GM21529 (cell line): ENCODE results near the gene TBC1D4.
A peak's percentile ranks its signal among the peaks of the same experiment; 100 is the strongest.

Source experiments
- ATAC-seq: cut with Tn5 transposase; IDR thresholded peaks from one replicate; pipeline ENCODE4 v1.9.1; 2021; ENCODE audit not compliant: unreplicated experiment

Gene TBC1D4

DNA sequence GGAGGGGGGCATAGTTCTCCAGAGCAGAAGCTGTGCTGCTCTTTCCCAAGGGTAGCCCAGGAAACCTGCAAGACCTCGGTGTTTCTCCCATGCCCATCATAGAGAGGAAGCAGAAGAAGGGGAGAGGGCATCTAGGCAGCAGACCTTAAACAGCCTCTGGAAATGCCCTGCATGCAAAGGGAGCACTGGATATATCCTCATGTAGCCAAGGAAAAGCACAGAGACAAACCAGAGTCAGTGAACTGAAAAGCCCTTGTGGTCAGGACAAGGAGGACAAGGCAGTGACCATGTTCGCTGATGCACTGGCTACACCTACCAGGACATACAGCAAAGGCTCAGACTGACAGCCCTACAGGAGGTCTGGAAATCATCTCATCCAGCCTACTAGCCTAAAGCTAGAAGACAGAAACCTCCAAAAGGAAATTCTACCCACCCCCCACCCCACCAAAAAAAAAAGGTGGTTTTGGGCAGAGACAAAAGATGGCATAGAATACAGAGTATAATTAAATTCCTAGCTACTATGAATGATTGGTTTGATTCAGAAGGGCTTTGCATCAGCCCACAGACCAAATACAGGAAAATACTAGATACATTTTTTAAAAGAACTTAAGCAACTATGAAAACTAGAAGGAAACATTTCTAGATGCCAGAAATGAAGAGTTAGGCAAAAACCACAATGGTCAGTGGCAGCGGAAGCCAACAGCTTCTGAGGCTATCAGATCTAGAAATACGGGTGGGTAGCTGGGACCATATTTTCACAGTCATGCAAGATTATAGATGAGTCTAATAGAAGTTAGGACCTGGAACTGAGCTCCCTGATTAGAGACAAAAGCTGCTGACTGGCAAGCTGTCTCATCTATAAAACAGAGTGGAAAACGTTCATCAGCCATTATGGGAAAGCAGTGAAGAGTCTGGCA lies 4.4 kb upstream of the TBC1D4 start:
- no peak for ATAC-seq

DNA sequence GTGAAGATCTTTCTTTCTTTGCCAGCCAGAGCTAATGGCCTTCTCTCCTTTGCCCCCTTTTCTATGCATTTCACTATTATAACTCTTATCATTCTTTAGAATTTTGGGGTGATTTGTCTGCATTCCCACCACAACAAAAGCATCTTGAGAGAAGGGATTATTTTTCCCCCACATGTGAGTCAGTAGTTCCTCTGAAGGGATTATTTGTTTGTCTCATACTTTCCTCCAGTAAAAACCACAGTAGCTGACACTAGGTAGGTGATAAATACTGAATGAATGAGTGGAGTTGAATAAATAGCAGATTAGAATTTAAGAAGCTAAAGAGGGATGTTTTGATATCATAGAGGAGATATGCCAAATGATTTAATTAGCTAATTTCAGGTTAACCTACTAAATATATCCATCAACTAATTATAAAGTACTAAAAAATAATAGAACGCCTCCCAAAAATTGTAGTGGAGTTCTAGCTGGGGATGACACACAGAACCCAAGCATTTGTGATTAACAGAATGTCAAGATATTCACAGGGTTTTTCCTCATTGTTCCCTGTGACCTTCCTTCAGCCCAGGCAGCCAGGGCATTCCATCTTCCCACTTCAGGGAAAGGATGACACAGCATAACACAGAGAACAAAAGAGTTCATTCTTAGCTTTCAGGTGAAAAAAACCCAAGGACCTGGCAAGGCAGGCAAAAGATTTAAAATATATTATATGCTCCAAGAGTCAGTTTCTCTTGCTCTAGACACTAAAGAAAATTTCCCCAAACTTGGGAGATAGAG lies 3.5 kb upstream of the TBC1D4 start:
- no peak for ATAC-seq

DNA sequence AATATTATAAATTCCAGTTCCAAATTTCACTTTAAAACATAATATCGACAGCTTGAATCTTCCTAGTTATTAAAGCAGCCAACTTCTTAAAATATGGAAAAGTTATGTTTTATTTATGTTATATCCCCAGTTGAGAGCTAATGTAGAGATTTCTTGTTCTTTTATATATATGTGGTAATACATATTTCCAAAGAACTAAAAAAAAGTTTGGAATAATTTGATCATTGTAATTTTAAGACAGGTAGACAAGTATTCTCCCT lies 781 bp upstream of the TBC1D4 start:
- ATAC-seq = no peak

DNA sequence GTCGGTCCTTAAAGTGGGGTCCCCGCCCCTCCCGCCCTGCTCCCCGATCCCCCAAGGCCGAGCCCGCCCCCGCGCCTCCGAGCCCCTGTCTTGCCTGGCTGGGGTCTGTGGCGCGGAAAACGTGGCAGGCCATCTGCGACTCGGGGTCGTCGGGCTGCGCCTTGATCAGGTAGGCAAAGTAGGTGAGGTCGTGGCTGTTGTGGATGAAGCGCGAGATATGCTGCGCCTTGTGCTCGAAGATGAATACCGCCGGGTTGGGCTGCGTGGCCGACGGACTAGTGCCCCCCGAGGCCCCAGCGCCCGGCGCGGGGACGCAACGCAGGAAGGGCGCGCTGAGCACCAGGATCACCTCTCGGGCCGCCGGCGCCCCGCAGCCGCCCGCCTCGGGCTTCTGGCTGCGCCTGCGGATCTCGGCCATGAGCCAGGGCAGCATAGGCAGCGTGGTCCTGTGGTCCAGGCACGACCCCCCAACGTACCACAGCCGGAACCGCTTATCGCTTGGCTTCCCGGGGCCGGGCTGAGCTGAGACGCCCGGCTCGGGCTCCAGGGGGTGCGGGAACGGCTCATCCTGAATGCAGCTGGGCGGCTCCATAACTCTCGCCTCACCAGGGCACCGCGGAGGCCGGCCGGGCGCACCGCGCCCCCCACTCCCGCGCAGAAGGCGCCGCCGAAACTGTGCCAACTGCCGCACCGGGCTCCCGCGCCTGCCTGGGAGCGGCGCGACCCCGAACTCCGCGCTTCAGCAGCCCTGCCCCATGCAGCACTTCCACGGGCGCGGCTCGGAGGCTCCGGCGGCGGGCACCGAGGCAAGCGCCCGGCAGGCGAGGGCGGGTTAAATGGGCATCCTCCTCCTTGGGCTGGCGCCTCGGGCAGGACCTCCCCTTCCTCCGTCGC lies 546 bp downstream of the TBC1D4 start:
- ATAC-seq = peak; percentile 23

DNA sequence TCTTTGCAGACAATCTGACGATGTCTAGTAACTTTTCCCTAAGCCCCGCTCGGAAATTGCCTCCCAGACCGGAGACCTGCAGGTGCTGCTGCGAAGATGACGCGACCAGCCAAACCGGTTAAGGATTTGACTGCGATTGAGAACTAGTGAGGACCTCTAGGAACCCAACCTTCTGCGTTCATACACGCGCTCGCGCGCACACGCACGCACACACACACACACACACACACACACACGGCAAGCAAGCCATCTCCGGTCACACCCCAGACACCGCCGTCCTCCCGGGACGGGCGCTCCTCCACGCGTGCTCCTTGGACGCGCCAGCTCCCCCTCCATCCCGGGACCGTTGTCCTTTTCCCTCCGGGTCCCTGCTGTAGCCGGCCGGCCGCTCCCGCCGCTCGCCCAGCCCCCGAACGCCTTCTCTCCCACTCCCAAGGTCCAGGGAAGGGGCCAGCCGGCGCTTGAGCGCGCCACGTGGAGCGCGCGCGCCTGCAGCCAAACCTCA lies 1.2 kb downstream of the TBC1D4 start:
- ATAC-seq = peak; percentile 4

DNA sequence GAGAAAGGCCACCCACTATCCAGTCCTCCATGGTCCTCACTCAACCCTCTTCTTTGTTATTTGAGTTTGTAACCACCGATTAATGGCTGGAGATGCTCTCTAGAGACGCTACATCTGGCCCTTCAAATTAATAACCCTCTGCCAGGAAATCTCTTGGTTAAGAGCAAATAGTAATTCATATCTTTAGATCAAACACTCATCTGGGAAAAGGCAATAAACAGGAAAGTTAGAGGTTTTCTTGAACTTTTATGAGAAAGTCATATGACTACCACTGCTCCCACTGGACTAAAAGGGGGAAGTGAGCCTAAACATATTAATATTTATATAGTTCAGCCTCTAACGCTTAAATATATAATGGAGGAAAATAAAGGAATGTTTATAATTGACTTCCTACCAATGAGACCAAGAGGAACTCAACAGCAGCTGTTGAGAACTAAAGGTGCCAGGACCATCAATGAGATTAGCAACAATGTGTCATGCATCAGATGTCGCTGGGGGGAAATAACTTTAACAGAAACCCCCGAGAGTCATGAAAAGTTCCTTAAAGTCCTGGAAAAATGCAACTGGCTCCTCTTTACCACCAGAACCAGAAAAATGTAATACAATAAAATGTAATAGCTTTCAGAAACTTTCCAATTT lies 2.7 kb downstream of the TBC1D4 start:
- ATAC-seq = no peak

DNA sequence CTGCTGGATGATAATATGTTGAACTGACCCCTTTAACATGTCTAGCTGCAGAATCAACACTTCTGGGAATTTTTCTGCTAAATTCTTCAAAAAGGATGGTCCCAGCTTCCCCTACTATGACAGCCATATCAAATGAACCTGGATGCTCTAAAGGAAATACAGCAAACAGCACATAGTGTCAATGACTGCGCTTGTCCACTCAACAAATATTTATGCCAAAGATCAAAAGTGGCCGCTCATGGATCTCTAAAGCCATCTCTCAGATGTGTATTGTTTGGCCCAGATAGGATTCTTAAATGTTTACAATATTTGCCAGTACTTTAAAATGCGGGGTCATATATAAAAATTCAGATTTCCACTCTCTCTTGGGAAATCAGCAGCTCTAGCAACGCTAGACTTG lies 3.3 kb downstream of the TBC1D4 start:
- no peak for ATAC-seq

DNA sequence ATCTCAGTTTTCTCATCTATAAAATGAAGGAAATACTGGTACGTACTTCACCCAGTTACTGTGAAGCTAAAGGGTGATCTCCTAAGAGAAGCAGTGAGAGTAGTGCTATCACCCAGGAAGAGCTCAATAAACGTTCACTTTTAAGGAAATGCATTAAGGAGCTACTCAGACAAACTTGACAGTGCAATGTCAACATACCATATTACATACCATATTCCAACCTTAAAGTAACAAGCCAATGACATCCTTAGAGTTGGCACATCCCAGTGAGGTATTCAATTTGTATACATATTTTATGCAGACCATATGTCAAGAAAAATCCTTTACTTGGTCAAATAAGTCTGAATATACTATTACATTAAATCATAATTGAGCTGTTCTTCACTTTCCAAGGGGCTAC lies 7.0 kb downstream of the TBC1D4 start:
- ATAC-seq = no peak

DNA sequence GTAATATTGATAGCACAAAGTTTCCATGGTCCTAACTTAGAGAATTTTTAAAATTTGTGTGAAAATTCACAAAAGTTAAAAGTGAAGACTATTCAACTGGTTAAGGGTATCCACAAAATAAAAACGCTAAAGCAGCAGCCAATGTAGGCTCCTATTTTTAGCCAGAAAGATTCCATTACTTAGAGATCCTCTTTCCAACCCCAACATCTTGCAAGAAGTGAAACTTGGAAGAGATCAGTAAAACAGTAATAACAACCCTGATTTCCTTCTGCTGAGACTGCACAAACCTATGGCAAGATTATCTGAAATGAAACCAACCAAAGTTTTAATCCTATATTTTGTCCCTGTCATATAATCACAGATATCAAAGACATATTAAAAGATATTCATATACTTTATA lies 8.5 kb downstream of the TBC1D4 start:
- ATAC-seq = no peak

DNA sequence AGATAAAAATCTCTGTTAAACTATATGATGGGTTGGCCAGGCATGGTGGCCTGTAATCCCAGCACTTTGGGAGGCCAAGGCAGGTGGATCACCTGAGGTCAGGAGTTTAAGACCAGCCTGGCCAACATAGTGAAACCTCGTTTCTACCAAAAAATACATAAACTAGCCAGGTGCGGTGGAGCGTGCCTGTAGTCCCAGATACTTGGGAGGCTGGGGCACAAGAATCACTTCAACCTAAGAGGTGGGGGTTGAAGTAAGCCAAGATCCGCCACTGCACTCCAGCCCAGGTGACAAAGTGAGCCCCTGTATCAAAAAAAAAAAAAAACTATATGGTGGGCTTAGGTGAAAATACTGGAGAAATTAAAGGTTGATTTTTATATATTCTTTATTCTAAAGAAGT lies 11.3 kb downstream of the TBC1D4 start:
- no peak for ATAC-seq

DNA sequence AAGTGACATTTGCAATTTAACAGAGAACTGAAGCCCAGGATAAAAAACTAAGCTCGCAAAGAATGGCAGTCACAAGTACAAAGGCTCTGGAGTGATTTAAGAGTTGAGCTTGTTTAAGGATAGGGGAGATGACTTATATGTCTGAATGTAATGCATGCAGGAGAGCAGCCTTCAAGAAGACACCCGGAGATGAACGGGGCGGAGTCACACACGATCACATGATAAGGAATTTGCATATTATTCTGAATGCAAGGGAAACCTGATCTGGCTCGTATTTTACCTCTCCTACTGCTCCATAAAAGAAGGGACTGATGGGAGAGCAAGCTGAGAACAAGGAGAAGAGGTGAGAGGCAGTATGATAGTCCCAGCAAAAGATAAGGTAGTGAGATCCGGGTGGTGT lies 12.9 kb downstream of the TBC1D4 start:
- no peak for ATAC-seq

DNA sequence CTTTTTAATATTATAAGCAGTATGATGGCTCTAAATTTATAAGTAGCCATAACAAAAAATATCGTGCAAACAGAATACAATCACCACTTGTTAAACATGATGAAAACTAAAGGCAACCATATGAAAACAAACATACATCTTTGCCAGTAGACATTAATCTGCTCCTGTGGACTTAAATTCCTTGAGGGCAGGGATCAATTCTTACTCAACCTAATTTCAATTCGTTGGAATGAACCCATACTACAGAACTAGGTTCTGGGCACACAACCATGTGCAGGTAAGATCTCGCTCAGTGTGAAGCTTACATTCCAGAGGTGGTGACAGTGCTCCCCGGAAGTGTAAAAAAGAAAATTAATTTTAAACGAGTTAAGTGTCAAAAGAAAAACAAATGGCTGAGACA lies 13.4 kb downstream of the TBC1D4 start:
- no peak for ATAC-seq

DNA sequence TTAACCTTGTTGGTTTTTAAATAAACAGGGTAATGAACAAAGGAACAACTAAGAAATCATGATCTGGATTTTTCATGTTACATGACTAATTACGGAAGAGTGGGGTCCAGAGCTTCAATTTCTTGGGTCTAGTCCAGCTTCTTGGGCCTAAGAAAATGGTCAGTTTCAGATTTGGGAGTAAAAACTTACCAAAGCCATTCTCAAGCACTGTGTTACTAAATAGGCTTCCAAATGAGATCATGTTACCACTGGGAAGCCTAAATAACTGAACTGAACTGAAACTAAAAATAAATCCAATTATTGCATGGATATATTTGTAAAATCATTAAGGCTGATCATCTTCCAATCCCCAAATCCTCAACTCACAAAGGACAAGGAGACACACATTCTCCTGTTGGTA lies 13.9 kb downstream of the TBC1D4 start:
- no peak for ATAC-seq

DNA sequence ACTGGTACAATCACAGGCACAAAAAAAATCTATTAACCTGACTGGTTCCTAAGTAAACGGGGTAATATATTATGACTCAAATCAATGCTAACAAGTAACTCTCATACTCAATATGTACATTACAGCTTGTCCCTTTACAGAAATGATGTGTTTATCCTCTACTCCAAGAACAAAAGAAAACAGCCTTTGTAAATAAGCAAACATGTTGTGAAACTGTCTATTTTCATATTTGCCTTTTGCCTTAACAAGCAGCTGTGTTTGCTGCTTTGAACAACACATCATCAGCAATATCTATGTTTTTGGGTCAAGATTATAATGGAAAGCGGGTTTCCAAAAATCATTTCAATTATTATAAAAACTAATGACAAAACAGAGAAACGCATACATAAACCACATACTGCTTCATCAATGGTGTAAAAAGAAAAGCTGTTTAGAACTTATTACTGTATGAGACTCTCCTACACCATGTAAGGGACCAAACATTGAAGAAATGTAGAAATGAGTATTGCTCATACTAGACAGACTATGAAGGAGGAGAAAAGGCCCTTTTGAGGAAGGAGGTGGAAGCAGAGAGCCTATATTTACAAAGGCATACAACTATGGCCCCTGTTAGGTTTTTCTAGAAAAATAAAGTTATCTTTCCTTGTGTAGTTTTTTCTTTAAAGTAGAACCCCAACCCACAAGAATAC lies 14.8 kb downstream of the TBC1D4 start:
- ATAC-seq = no peak

DNA sequence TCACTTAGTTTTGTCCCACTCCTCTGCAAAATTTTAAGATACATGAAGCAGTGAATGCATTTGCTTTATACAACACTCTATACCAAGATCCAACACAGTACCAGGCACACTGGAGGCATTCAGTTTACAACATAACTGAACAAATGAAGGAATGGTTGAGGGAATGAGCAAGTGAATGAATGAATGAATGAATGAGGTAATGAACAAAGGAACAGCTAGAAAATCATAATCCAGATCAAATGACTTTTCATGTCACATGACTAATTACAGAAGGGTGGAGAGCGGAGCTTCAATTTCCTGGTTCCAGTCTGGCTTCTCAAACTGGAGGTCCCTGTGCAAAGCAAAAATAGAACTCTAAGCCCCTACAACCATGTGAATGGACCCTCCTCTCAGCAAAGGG lies 16.7 kb downstream of the TBC1D4 start:
- ATAC-seq = no peak

DNA sequence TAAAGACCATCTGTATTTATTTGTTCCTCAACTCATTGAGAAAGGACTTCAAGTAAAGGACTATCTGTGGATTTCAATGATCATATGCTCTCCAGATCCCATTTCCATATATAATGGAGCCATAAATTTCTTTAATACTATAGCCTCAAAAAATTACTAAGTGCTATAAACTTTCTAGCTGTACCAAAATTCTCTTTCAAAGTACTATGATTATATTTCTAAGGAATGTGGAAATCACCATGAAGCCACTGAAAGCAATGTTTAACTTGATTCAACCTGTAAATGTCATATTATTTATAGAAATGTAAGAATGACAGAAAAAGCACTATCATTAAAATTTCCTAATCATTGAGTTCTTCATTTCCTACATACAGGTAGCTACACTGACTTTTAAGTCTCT lies 20.7 kb downstream of the TBC1D4 start:
- ATAC-seq = no peak

DNA sequence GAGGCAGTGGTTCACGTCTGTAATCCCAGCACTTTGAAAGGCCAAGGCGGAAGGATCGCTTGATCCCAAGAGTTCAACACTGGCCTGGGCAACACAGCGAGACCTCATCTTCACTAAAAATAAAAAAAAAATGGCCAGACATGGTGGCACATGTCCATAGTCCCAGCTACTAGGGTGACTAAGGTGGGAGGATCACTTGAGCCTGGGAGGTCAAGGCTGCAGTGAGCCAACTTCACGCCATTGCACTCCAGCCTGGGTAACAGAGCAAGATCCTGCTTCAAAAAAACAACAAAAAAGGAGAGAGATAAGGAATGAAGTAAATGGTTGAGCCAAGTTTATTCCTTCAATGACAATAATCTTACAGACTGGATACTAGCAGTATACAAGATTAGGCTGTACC lies 21.3 kb downstream of the TBC1D4 start:
- no peak for ATAC-seq

DNA sequence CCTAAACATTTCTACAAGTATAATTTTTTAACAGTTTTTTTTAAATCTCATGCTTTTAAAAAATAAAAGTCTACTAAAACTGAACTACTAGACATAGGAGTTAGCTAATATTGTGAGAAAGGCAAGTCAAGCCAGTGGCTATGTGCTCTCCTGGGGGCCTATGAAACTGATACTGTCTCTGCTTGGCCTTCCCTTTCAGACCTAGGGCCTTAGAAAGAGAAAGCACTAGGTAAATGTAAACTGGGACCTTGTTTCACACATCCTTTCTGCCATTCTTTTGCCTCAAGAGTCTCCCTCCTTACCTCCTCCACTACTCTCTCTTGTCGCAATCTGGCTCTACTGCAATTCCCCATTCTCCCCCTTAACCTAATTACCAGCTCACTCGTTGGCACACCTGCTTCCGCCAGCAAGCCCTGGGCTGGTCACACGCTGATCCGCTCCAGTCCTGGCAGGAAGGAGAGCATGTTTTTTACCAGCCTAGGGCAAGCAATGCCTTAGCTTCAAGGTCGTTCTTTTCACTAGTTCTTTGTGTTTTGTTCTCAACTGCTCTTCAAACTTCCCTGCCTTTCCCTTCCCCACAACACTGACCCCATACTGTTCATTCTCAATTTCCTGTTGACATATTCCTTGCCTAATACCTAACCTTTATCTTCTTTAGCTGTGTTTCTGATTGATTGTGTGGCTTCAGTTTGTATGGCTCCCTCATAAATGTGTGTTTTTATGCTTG lies 23.1 kb downstream of the TBC1D4 start:
- peak; percentile 100 for ATAC-seq

DNA sequence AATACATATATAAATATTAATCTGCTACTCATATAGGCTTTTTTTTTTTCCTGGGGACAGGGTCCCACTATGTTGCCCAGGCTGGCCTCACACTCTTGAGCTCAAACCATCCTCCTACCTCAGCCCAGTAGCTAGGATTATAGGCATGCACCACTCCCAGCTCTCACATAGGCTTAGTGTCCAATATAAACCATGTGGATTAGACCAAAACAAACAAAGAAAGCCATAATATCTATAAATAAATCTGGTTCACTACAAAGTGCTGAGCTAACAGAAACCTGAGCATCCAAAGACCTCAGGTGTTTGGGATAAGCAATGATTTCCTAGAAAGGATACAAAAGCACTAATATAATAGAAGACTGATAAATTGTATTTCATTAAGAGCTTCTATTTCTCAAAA lies 26.0 kb downstream of the TBC1D4 start:
- ATAC-seq = no peak

DNA sequence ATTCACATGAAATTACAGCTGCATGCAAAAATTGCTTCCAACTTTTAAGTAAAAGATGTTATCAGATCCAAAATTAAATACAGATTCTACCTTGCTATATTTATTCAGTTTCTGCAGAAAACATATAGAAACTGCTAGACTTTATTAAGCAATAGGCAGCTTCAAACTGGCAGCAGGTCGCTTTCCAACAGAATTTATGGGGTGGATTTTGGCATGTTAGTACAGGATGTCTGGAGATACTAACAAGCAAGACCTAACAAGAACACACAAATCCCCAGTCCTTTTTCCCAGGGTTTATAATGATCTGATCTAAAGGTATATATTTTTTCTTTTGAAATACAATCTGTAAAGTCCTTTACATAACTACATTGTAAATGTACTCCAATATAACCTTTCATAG lies 27.5 kb downstream of the TBC1D4 start:
- no peak for ATAC-seq
